Activated T-helper 17 cell treated with anti-CD3 and anti-CD28 coated beads, Interleukin-2, amount 50 U/mL, for 72 hours (primary cell): ENCODE data around the gene HSF2. TPM values are rescaled to one million over a fixed set of nuclear protein-coding genes. Genes with fewer than 3 reads are reported as not detected.

Experiments
- ATAC-seq: fragments of 150-1000 bp; cut with Tn5 transposase; replicated peaks from 2 replicates; pipeline ENCODE4 v1.10.0; 2021; ENCODE audit warnings: mild to moderate bottlenecking, moderate library complexity
- H3K27ac Mint-ChIP-seq: one replicate; pipeline ENCODE4 v1.8.0; 2022; ENCODE audit warnings: mixed read lengths
- H3K27me3 Mint-ChIP-seq: one replicate; pipeline ENCODE4 v1.8.0; 2022; ENCODE audit warnings: mixed read lengths
- H3K36me3 Mint-ChIP-seq: one replicate; pipeline ENCODE4 v1.8.0; 2022; ENCODE audit warnings: low read depth, mild to moderate bottlenecking, mixed read lengths
- H3K4me1 Mint-ChIP-seq: one replicate; pipeline ENCODE4 v1.8.0; 2022; ENCODE audit warnings: mixed read lengths
- H3K4me3 Mint-ChIP-seq: one replicate; pipeline ENCODE4 v1.8.0; 2022; ENCODE audit warnings: mild to moderate bottlenecking, mixed read lengths
- H3K9me3 Mint-ChIP-seq: one replicate; pipeline ENCODE4 v1.8.0; 2022; ENCODE audit warnings: mixed read lengths
- total RNA-seq, 2 donors: library from RNA; stranded (reverse); gene quantifications; one replicate each; pipeline ENCODE4 v1.2.3, GENCODE V29; 2022

HSF2 gene
- total RNA-seq, 2 donors from 2014 or later, result 11.6 to 14.0 TPM

DNA sequence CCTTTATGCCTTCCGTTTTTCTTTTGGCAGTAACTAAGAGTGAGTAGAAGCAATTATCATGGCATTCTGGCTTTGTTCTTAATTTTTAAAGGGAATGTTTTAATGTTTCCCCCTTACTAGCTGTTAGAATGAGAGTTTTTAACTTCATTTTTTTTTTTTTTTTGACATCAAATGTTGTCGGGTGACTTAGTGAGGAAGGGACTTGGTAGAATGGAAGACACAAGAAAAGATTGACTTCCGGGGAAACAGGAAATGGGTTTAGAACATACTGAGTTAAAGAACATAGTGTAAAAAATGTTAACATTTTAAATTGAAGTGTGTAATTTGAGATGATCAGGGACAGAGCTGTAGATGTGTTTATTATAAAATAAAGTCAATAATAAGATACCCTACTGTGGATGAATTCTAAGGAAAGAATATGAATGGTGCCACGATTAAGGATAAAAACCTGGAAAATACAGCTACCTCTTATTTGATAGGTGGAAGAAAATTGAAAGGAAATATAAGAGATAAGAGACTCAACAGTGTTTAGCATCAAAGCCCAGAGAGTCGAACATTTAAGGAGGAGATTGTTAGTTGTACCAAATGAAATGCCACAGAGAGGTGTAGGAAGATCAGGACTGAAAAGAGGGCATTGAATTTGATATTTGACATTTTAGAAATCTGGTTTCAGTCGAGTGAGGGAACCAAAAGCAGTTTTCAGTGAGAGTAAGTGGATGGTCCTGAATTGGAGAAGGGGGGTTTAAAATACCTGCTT, 9.4 kb downstream of the HSF2 start:
- H3K4me3 Mint-ChIP-seq, result peak overlapping the region; percentile 78
- no peaks in the 10 kb centered on the region for H3K27me3 Mint-ChIP-seq
- no peak for ATAC-seq
- H3K36me3 Mint-ChIP-seq, result peaks cover 44% of the 10 kb centered on the region
- peaks cover 23% of the 10 kb centered on the region for H3K4me1 Mint-ChIP-seq
- H3K27ac Mint-ChIP-seq, result peak overlapping the region; percentile 94
- H3K9me3 Mint-ChIP-seq, result peaks cover 7% of the 10 kb centered on the region

DNA sequence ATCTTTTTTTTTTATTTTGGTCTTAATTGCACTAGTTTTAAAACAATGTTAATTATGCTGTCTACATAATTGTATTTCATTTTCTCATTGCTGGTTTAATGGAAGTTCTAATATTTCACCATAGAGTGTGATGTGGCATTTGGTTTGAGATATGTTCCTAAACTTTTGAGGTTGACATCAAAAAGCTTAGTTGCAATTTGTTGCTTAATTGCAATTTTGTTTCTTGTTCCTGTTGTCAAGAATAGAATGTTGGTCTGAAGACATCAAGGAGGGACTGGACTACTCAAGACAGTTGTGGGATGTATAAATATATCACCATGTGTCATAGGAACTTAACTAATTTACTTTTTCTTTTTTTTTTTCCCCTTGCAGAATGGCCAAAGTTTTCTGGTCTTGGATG, 12.5 kb downstream of the HSF2 start:
- Mint-ChIP-seq H3K9me3 (peaks cover 7% of the 10 kb centered on the region), H3K27ac (no peak overlapping the region)

DNA sequence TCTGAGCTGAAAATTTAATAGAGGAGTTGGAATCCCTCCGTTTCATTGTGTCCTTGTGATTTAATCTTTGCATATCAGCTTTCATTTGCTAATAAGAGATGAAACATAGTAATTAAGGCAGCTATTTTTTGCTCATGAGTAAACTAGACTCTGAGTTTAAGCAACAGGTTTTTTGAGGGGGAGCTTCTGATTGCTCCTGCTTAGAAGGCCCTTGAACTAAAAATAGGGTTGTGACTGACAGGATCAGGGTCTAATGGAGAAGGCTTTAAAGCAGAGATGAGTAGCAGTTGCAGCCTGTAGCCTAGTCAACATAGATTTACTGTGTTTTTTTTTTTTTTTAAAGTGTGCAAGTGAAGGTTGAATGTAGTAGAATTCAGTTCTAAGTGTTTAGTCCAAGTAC, 17.4 kb downstream of the HSF2 start:
- no peaks in the 10 kb centered on the region for H3K27me3 Mint-ChIP-seq
- no peak overlapping the region for H3K27ac Mint-ChIP-seq
- H3K36me3 Mint-ChIP-seq, result peaks cover 97% of the 10 kb centered on the region
- no peaks in the 10 kb centered on the region for H3K9me3 Mint-ChIP-seq
- H3K4me3 Mint-ChIP-seq, result no peak overlapping the region
- H3K4me1 Mint-ChIP-seq, result no peaks in the 10 kb centered on the region
- ATAC-seq, result no peak

More for the DNA sequence above, 12.5 kb downstream of the HSF2 start:
- Mint-ChIP-seq H3K36me3 (peaks cover 71% of the 10 kb centered on the region), H3K4me3 (no peak overlapping the region), H3K4me1 (peaks cover 14% of the 10 kb centered on the region), H3K27me3 (no peaks in the 10 kb centered on the region)
- no peak for ATAC-seq

DNA sequence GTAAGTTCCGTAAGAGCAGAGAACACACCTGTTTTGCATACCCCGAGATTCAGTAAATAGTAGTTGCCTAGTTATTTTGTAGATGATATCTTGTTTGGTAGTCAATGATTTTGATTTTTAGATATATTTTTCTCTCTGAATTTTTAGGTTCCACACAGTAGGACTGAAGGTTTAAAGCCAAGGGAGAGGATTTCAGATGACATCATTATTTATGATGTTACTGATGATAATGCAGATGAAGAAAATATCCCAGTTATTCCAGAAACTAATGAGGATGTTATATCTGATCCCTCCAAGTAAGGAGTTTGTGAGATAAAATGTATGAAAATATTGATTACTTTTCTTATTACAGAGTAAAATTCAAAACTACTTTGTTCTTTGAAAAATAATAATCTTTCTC, 22.6 kb downstream of the HSF2 start:
- no peak overlapping the region for H3K27ac Mint-ChIP-seq
- no peaks in the 10 kb centered on the region for H3K9me3 Mint-ChIP-seq
- no peaks in the 10 kb centered on the region for H3K27me3 Mint-ChIP-seq
- H3K4me3 Mint-ChIP-seq, result no peak overlapping the region
- ATAC-seq, result no peak
- H3K36me3 Mint-ChIP-seq, result peaks cover 97% of the 10 kb centered on the region
- peaks cover 12% of the 10 kb centered on the region for H3K4me1 Mint-ChIP-seq

DNA sequence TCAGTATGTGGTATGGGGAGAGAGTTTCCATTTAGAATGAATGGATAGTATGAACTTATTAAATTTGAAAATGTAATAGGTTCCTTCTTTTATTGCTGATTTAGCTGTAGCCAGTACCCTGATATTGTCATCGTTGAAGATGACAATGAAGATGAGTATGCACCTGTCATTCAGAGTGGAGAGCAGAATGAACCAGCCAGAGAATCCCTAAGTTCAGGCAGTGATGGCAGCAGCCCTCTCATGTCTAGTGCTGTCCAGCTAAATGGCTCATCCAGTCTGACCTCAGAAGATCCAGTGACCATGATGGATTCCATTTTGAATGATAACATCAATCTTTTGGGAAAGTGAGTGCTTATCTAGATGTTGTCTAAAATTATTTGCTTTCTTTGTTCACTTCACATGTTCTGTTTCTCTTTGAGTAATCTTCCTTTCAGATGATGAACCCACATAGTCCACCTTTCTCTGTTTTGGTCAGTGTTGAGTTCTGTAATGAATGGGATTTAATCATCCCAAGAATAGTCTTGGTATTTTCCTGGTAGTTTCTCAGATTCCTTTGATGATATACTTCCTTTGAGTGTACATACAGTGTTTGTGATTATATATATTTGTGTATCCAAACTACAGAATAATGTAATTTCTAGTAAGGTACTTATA, 23.3 kb downstream of the HSF2 start:
- peak overlapping the region; percentile 52 for H3K27ac Mint-ChIP-seq

DNA sequence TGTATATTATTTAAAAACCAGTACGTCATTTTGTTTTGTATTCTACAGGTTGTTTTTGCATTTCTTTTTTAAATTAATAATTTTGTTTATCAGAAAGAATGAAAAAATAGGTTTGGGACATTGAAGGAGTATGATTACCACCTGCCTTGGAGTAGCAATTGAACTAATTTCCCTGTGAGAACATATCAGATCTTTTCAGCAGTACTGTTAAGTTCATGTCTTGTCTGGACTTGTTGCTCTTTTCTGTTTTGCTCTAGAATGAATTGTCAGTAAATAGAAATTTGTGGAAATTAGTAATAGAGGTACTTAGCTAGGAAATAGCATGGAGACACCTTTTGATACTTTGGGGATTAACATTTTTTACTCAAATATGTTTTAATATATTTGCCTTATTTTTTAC, 24.3 kb downstream of the HSF2 start:
- Mint-ChIP-seq H3K27me3 (no peaks in the 10 kb centered on the region), H3K9me3 (no peaks in the 10 kb centered on the region), H3K27ac (no peak overlapping the region), H3K36me3 (peaks cover 97% of the 10 kb centered on the region), H3K4me1 (peaks cover 12% of the 10 kb centered on the region), H3K4me3 (no peak overlapping the region)
- ATAC-seq, result no peak

More for the DNA sequence above, 23.3 kb downstream of the HSF2 start:
- H3K4me3 Mint-ChIP-seq, result no peak overlapping the region
- ATAC-seq, result peak; percentile 86
- H3K4me1 Mint-ChIP-seq, result peaks cover 12% of the 10 kb centered on the region
- peaks cover 97% of the 10 kb centered on the region for H3K36me3 Mint-ChIP-seq
- H3K9me3 Mint-ChIP-seq, result no peaks in the 10 kb centered on the region
- H3K27me3 Mint-ChIP-seq, result no peaks in the 10 kb centered on the region

DNA sequence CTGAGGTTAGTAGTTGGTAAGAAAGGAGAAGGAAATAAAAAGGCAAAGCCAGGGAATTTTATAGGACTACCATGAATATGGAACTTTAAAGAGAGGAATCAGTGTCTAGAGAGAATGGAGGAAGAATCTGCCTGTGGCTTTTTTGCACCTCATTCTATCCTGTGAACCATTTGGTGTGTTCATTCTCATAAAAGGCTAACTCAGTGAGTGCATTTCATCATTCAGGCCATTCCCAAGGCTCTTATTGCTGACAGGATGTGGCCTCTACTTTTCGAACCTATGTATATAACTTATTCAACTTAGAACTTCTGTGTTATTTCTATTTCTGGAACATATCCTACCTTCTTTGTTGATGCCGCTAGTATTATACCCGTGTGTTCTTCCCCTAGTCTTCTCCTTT, 27.1 kb downstream of the HSF2 start:
- H3K36me3 Mint-ChIP-seq, result peaks cover 100% of the 10 kb centered on the region
- H3K9me3 Mint-ChIP-seq, result no peaks in the 10 kb centered on the region
- H3K27me3 Mint-ChIP-seq, result no peaks in the 10 kb centered on the region
- no peak for ATAC-seq
- H3K27ac Mint-ChIP-seq, result no peak overlapping the region
- no peak overlapping the region for H3K4me3 Mint-ChIP-seq
- peaks cover 12% of the 10 kb centered on the region for H3K4me1 Mint-ChIP-seq

DNA sequence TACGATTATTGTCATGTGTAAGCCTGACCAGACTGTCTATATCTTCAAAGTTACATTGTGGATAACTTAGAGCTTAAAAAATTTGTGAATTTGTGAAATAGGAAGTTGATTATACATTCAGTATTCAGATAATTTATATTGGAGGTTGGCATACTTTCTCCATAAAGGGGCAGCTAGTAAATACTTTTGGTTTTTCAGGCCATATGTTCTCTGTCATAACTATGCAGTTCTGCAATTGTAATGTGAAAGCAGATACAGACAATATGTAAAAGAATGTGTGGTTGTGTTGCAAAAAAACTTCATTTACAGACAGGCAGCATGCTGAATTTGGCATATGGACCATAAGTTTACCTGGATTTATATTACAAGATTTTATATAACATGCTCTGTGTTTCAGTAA, 29.3 kb downstream of the HSF2 start:
- H3K9me3 Mint-ChIP-seq, result no peaks in the 10 kb centered on the region
- peaks cover 10% of the 10 kb centered on the region for H3K4me1 Mint-ChIP-seq
- peaks cover 100% of the 10 kb centered on the region for H3K36me3 Mint-ChIP-seq
- ATAC-seq, result no peak
- no peak overlapping the region for H3K27ac Mint-ChIP-seq
- H3K27me3 Mint-ChIP-seq, result no peaks in the 10 kb centered on the region
- no peak overlapping the region for H3K4me3 Mint-ChIP-seq

DNA sequence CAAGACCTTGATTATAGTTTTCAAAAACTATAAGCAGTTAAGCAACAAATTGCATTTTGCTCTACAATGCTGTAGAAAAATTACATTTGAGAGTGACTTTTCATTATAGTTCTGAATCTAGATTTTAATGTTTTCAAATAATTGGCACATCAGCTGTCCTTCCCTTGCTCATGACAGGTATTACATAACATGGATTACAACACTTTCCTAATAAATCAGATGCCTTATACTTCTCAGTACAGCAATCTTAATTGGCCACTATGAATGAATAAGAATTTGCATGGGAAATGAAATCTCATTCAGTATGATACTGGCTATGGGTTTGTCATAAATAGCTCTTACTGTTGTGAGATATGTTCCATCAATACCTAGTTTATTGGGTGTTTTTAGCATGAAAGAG, 29.9 kb downstream of the HSF2 start:
- H3K36me3 Mint-ChIP-seq, result peaks cover 100% of the 10 kb centered on the region
- no peak overlapping the region for H3K27ac Mint-ChIP-seq
- H3K4me3 Mint-ChIP-seq, result no peak overlapping the region
- no peaks in the 10 kb centered on the region for H3K9me3 Mint-ChIP-seq
- H3K4me1 Mint-ChIP-seq, result peaks cover 6% of the 10 kb centered on the region
- H3K27me3 Mint-ChIP-seq, result no peaks in the 10 kb centered on the region
- no peak for ATAC-seq

DNA sequence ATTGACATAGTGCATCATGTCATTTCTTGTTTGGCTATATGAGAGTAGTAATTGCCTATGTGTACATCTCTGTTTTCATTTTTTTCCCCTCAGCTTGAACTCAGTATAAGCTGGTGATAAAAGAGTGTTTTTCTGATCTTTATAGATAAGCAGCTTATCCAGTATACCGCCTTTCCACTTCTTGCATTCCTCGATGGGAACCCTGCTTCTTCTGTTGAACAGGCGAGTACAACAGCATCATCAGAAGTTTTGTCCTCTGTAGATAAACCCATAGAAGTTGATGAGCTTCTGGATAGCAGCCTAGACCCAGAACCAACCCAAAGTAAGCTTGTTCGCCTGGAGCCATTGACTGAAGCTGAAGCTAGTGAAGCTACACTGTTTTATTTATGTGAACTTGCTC, 32.3 kb downstream of the HSF2 start:
- H3K9me3 Mint-ChIP-seq, result no peaks in the 10 kb centered on the region
- H3K4me1 Mint-ChIP-seq, result peaks cover 5% of the 10 kb centered on the region
- peaks cover 97% of the 10 kb centered on the region for H3K36me3 Mint-ChIP-seq
- no peak overlapping the region for H3K4me3 Mint-ChIP-seq
- no peaks in the 10 kb centered on the region for H3K27me3 Mint-ChIP-seq
- no peak for ATAC-seq
- H3K27ac Mint-ChIP-seq, result no peak overlapping the region

DNA sequence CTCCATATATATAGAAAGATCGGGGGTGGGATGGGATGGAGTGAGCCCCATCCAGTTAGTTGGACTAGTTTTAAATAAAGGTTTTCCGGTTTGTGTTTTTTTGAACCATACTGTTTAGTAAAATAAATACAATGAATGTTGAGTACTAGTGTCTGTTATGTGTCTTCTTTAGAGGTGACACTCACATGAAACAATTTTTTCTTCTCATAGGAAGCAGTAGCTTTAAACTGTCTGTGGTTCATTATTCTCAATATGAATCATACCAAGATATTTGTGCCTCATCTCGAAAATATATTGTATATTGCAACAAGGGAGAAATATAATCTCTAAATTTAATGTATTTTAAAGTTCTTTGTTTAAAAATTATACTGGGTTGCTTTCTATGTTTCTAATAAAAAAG, 33.4 kb downstream of the HSF2 start:
- peaks cover 97% of the 10 kb centered on the region for H3K36me3 Mint-ChIP-seq
- no peaks in the 10 kb centered on the region for H3K9me3 Mint-ChIP-seq
- H3K4me3 Mint-ChIP-seq, result no peak overlapping the region
- H3K4me1 Mint-ChIP-seq, result peaks cover 5% of the 10 kb centered on the region
- no peaks in the 10 kb centered on the region for H3K27me3 Mint-ChIP-seq
- ATAC-seq, result peak; percentile 80
- H3K27ac Mint-ChIP-seq, result peak overlapping the region; percentile 71

DNA sequence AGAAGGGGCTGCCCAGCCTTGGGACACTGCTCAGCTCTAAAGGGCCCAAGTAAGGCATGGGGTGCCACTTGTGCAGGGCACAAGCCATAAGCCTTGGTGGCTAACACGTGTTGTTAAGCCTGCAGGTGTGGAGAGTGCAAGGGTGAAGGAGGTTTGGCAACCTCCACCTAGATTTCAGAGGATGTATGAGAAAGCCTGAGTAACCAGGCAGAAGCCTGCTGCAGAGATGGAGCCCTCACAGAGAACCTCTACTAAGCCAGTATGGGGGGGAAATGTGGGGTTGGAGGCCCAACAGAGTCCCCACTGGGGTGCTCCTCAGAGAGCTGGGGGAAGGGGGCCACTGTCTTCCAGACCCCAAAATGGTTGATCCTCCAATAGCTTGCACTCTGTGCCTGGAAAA, 39.5 kb downstream of the HSF2 start:
- Mint-ChIP-seq H3K27ac (no peak overlapping the region), H3K36me3 (peaks cover 94% of the 10 kb centered on the region), H3K27me3 (no peaks in the 10 kb centered on the region), H3K4me3 (no peak overlapping the region), H3K4me1 (no peaks in the 10 kb centered on the region), H3K9me3 (peaks cover 10% of the 10 kb centered on the region)
- ATAC-seq, result no peak

DNA sequence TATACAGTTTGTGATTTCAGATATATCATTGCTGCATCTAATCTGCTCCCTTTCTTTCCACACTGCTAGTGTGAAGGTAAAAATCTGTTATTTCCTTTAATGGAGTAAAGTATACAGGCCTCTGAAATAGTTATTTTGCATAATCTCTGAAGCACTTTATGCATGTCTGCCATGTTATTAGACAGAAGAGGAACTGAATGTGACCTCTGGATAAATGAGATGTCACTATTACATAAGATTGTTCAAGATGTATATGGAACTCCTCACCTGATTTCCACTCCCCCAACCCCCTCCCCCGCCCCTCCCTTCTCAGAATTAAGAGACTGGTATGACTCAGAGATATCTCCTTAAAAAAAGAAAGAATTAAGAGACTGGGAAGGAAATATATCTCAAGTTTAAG, 45.8 kb downstream of the HSF2 start:
- Mint-ChIP-seq H3K27me3 (no peaks in the 10 kb centered on the region), H3K36me3 (peaks cover 97% of the 10 kb centered on the region), H3K27ac (no peak overlapping the region)

DNA sequence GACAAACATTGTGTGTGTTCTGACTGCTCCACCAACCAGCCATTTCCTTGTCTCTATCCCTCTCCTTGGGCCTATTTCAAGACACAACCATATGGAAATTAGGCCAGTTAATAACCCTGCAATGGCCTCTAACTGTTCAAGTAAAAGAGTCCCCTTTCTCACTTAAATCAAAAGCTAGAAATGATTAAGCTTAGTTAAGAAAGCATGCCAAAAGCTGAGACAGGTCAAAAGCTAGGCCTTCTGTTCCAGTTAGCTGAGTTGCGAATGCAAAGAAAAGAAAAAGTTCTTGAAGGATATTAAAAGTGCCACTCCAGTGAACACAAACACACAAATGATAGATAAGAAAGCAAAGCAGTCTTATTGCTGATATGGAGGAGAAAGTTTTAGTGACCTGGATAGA, 49.6 kb downstream of the HSF2 start:
- Mint-ChIP-seq H3K4me1 (peaks cover 14% of the 10 kb centered on the region), H3K36me3 (peaks cover 98% of the 10 kb centered on the region), H3K27me3 (no peaks in the 10 kb centered on the region), H3K27ac (peak overlapping the region; percentile 79), H3K4me3 (no peak overlapping the region), H3K9me3 (no peaks in the 10 kb centered on the region)
- no peak for ATAC-seq

More for the DNA sequence above, 45.8 kb downstream of the HSF2 start:
- ATAC-seq, result no peak
- H3K4me3 Mint-ChIP-seq, result no peak overlapping the region
- peaks cover 9% of the 10 kb centered on the region for H3K4me1 Mint-ChIP-seq
- H3K9me3 Mint-ChIP-seq, result no peaks in the 10 kb centered on the region

DNA sequence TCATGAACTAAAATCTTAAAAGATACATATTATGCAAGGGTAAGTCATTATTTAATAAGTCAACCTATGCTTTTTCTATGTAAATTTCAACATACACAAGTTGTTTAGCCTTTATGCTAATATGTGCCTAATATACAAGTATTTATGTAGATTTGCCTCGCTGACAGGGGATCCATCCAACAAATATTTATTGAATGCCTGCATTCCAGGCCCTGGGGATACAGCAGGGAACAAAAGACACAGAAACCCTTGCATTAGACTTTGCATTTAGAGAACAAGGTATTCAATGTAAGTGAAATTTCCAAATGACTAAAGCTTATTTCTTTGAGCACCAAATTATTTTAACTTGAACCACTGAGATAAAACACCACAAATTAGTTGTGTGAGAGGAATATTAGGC, 53.1 kb downstream of the HSF2 start:
- ATAC-seq, result no peak
- no peaks in the 10 kb centered on the region for H3K9me3 Mint-ChIP-seq
- H3K27ac Mint-ChIP-seq, result no peak overlapping the region
- H3K4me3 Mint-ChIP-seq, result no peak overlapping the region
- peaks cover 98% of the 10 kb centered on the region for H3K36me3 Mint-ChIP-seq
- peaks cover 24% of the 10 kb centered on the region for H3K4me1 Mint-ChIP-seq
- H3K27me3 Mint-ChIP-seq, result no peaks in the 10 kb centered on the region
